Natural killer cell (primary cell): ENCODE data around the gene KAZN. TPM values are rescaled to one million over a fixed set of nuclear protein-coding genes. Genes with fewer than 3 reads are reported as not detected.

Experiments used
- ATAC-seq, 3 donors: fragments of 150-1000 bp in 2 of 3; fragments of 200-7000 bp in 1 of 3; cut with Tn5 transposase; 1 replicate in 1 of 3; 2 replicates in 2 of 3; pipeline ENCODE4 v1.10.0; 2021; ENCODE audit warnings: mild to moderate bottlenecking in 2 of 3, moderate library complexity in 2 of 3
- DNase-seq, 2 donors: peaks; one replicate each; pipeline versions ENCODE4 v3.0.0 to v3.0.0-alpha.2; 2013 to 2021; ENCODE audit warnings: mixed read lengths in 1 of 2
- H3K27ac ChIP-seq: one replicate; pipeline ENCODE4 v1.5.1; 2013; ENCODE audit warnings: mild to moderate bottlenecking, low read length
- H3K27me3 ChIP-seq: one replicate; pipeline ENCODE4 v1.6.1; 2013; ENCODE audit warnings: low read length; ENCODE audit not compliant: control insufficient read depth, insufficient read depth
- H3K36me3 ChIP-seq: one replicate; pipeline ENCODE4 v1.6.1; 2013; ENCODE audit warnings: low read length; ENCODE audit not compliant: control insufficient read depth, insufficient read depth
- H3K4me1 ChIP-seq: one replicate; pipeline ENCODE4 v1.6.1; 2013; ENCODE audit warnings: low read length; ENCODE audit not compliant: control insufficient read depth, insufficient read depth
- H3K4me3 ChIP-seq: one replicate; pipeline ENCODE4 v1.5.1; 2013; ENCODE audit warnings: low read length
- H3K9me3 ChIP-seq: one replicate; pipeline ENCODE4 v1.6.1; 2013; ENCODE audit warnings: low read length; ENCODE audit not compliant: control insufficient read depth, insufficient read depth
- H3K27ac Mint-ChIP-seq, 2 donors: one replicate each; pipeline ENCODE4 v1.8.0; 2022; ENCODE audit warnings: mild to moderate bottlenecking in 2 of 2, mixed read lengths in 2 of 2, moderate library complexity in 1 of 2
- H3K27me3 Mint-ChIP-seq, 2 donors: one replicate each; pipeline ENCODE4 v1.8.0; 2022; ENCODE audit warnings: low read depth in 2 of 2, mixed read lengths in 2 of 2
- H3K36me3 Mint-ChIP-seq: one replicate; pipeline ENCODE4 v1.8.0; 2022; ENCODE audit warnings: mixed read lengths
- H3K4me1 Mint-ChIP-seq, 2 donors: one replicate each; pipeline ENCODE4 v1.8.0; 2022; ENCODE audit warnings: mixed read lengths in 2 of 2
- H3K4me3 Mint-ChIP-seq: one replicate; pipeline ENCODE4 v1.8.0; 2022; ENCODE audit warnings: mild to moderate bottlenecking, moderate library complexity, mixed read lengths
- H3K9me3 Mint-ChIP-seq, 2 donors: one replicate each; pipeline ENCODE4 v1.8.0; 2022; ENCODE audit warnings: mixed read lengths in 2 of 2
- CTCF ChIP-seq: fragments of 200-600 bp; IDR thresholded peaks from one replicate; pipeline ENCODE4 v1.8.0; 2022; ENCODE audit warnings: antibody characterized with exemption
- WGBS: methylation state at CpG from one replicate; pipeline ENCODE4 v1.1.7; 2013; ENCODE audit warnings: missing lambda C conversion rate; ENCODE audit not compliant: insufficient coverage; 5-methylcytosine and 5-hydroxymethylcytosine counted together
- intact Hi-C: fragments of 100-400 bp; cut with micrococcal nuclease; formaldehyde crosslinking; loops from one replicate; pipeline ENCODE4 v1.14.2; 2022
- total RNA-seq, 4 donors: library from RNA; stranded (reverse); fragments of 120-200 nt in 1 of 4; gene quantifications; one replicate each; pipeline versions ENCODE4 v1.2.3 to v1.2.4, GENCODE V29; 2013 to 2022

The KAZN gene
- total RNA-seq, 3 donors from 2014 or later (not counting 1 experiment from before 2014, with no cell fraction given): 1.2 to 2.0 (median 1.7) TPM

DNA sequence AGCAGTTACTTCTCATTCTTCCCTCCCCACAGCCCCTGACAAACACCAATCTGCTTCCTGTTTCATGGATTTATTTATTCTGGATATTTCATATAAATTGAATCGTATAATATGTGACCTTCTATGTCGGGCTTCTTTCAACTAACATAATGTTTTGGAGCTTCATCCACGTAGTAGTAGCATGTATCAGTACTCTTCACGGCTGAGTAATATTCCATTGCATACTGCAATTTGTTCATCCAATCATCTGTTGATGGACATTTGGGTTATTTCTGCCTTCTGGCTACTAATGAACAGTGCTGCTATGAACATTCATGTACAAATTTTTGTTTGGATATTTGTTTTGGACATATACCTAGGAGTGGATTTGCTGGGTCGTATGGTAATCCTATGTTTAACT lies 1.9 kb upstream of the KAZN start:
- Mint-ChIP-seq H3K36me3 (no peaks in the 10 kb centered on the region), H3K9me3 (no peaks in the 10 kb centered on the region), H3K4me1 (peaks cover 0 to 4% of the 10 kb centered on the region in 2 donors), H3K27ac (no peak overlapping the region), H3K4me3 (no peak overlapping the region), H3K27me3 (peaks cover 54 to 60% of the 10 kb centered on the region in 2 donors)
- Histone ChIP-seq H3K27ac (no peak overlapping the region), H3K4me3 (no peak overlapping the region), H3K9me3 (no peaks in the 10 kb centered on the region), H3K27me3 (peaks cover 8% of the 10 kb centered on the region), H3K4me1 (no peaks in the 10 kb centered on the region), H3K36me3 (no peaks in the 10 kb centered on the region)
- DNase-seq (no peak), ATAC-seq (no peak)
- intact Hi-C loops: no loop called here
- 84% methylated on average over 5 of the region's 5 CpGs for WGBS
- no peak for TF ChIP-seq CTCF

DNA sequence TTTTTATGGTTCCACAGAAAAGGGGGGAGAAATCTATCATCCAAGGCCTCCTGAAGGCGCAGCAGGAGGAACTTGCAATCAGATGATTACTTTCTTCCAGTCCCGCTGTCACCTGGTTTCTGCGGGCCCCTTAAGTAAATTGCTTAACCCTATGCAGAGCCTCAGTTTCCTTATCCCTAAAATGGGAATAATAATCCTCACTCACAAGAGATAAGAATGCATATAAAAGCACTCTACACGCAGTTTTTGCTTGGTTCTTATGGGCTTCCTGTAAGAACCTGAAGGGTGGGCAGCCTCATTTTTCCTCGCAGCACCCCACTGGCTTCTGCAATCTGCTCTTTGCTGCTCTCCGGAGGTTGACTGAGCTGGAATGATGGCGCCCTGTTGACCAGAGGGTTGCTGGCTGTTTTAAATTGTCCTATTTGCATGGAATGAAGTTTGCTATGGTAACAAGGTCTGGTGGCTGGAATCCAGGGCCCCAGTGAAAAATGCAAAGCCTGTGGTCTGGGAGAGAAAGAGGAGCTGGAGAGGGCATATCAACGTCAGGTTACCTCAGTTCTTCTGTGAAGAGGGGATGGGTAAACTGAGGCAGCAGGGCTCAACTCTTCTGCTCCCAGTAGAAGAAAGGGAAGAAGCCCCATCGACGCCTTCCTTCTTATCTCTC lies 1.0 kb upstream of the KAZN start:
- no peak overlapping the region for H3K27ac ChIP-seq
- no peaks in the 10 kb centered on the region for H3K4me1 ChIP-seq
- ATAC-seq: no peak
- no peak overlapping the region for H3K27ac Mint-ChIP-seq
- H3K27me3 Mint-ChIP-seq: peaks cover 53 to 68% of the 10 kb centered on the region in 2 donors
- intact Hi-C loops: no loop called here
- no peak for DNase-seq
- H3K36me3 ChIP-seq: no peaks in the 10 kb centered on the region
- peaks cover 8% of the 10 kb centered on the region for H3K27me3 ChIP-seq
- H3K4me3 ChIP-seq: no peak overlapping the region
- no peaks in the 10 kb centered on the region for H3K36me3 Mint-ChIP-seq
- no peaks in the 10 kb centered on the region for H3K9me3 Mint-ChIP-seq
- no peak overlapping the region for H3K4me3 Mint-ChIP-seq
- no peaks in the 10 kb centered on the region for H3K9me3 ChIP-seq
- WGBS: 51% methylated on average over 8 of the region's 10 CpGs
- H3K4me1 Mint-ChIP-seq: peaks cover 0 to 4% of the 10 kb centered on the region in 2 donors
- no peak for TF ChIP-seq CTCF

DNA sequence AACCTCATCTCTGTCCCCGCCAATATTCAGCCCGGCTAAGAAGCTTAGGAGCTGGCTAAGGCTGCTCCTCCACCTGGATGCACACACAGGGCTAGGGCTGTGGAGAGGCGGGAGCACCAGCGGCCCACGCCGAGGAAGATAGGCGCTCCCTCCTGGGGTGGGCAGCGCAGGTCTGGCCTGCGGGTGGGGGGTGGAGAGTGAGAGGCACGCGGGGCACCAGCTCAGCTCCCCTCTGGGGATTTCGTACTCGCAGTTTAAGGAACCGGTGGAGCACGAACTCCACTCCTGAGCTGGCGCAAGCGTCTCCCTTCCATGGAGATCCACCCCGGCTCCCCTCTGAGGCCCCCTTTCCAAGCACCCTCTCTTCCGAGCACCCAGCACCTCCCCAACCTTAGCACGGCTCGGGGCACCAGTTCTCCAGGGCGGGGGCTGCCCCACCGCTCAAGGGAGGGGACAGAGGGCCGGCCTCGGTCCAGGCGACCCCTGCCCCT lies 433 bp upstream of the KAZN start:
- Mint-ChIP-seq H3K36me3 (no peaks in the 10 kb centered on the region), H3K9me3 (no peaks in the 10 kb centered on the region), H3K27ac (no peak overlapping the region), H3K4me1 (peaks cover 0 to 4% of the 10 kb centered on the region in 2 donors), H3K27me3 (peaks cover 51 to 70% of the 10 kb centered on the region in 2 donors), H3K4me3 (no peak overlapping the region)
- no peak for TF ChIP-seq CTCF
- H3K4me3 ChIP-seq: no peak overlapping the region
- WGBS: 7% methylated on average over 26 of the region's 26 CpGs
- DNase-seq (no peak), ATAC-seq (no peak)
- H3K9me3 ChIP-seq: no peaks in the 10 kb centered on the region
- intact Hi-C loops: no loop called here
- H3K4me1 ChIP-seq: no peaks in the 10 kb centered on the region
- no peak overlapping the region for H3K27ac ChIP-seq
- H3K36me3 ChIP-seq: no peaks in the 10 kb centered on the region
- H3K27me3 ChIP-seq: peaks cover 8% of the 10 kb centered on the region
